Gastrocnemius medialis (tissue), 4 donors: ENCODE data around the gene WSB2. TPM values are rescaled to one million over a fixed set of nuclear protein-coding genes. Genes with fewer than 3 reads are reported as not detected.
"Not testable (repeated sequence)": the region's sequence is repeated elsewhere in the genome, so short reads cannot be mapped to it uniquely, and the experiment has no call there.

Experiments used
- ATAC-seq, 2 donors: fragments of 150-250 bp; one replicate each; pipeline ENCODE4 v1.9.1; 2016
- DNase-seq, 2 donors: peaks; one replicate each; pipeline ENCODE4 v3.0.0-alpha.2; 2019
- H3K27ac ChIP-seq, 4 donors: fragments of 200-600 bp; sonication (generic); 1 replicate in 1 of 4; 2 replicates in 3 of 4; pipeline ENCODE4 v1.5.1; 2016 to 2018; ENCODE audit warnings: mild to moderate bottlenecking in 2 of 4, moderate library complexity in 1 of 4
- H3K27me3 ChIP-seq, 3 donors: fragments of 200-600 bp; sonication (generic) in 2 of 3; 1 replicate in 1 of 3; 2 replicates in 2 of 3; pipeline versions ENCODE4 v1.5.1 to v1.6.0; 2016 to 2019; ENCODE audit warnings: mild to moderate bottlenecking in 1 of 3, moderate library complexity in 1 of 3
- H3K36me3 ChIP-seq, 2 donors: fragments of 200-600 bp; sonication (generic) in 1 of 2; one replicate each; pipeline ENCODE4 v1.5.1; 2017 to 2018
- H3K4me1 ChIP-seq, 2 donors: fragments of 200-600 bp; sonication (generic) in 1 of 2; one replicate each; pipeline ENCODE4 v1.5.1; 2016 to 2017; ENCODE audit warnings: mild to moderate bottlenecking in 2 of 2
- H3K4me3 ChIP-seq, 4 donors: fragments of 200-600 bp; sonication (generic) in 3 of 4; 1 replicate in 1 of 4; 2 replicates in 3 of 4; pipeline ENCODE4 v1.5.1; 2016 to 2019; ENCODE audit warnings: mild to moderate bottlenecking in 2 of 4
- H3K9me3 ChIP-seq, 3 donors: fragments of 200-600 bp; sonication (generic) in 2 of 3; 1 replicate in 1 of 3; 2 replicates in 2 of 3; pipeline ENCODE4 v1.5.1; 2016 to 2019
- CTCF ChIP-seq, 5 experiments: fragments of 450-650 bp in 3 of 5; fragments of 200-600 bp in 2 of 5; sonication (generic) in 2 of 5; IDR thresholded peaks in 4 of 5; conservative IDR thresholded peaks in 1 of 5; 1 replicate in 4 of 5; 2 replicates in 1 of 5; pipeline ENCODE4 v1.5.1; 2016 to 2019; ENCODE audit warnings: antibody characterized with exemption in 5 of 5, mild to moderate bottlenecking in 3 of 5, moderate library complexity in 3 of 5
- POLR2A ChIP-seq, 2 donors: fragments of 450-650 bp; IDR thresholded peaks; one replicate each; pipeline ENCODE4 v1.6.1; 2017; ENCODE audit warnings: antibody characterized with exemption in 2 of 2, mild to moderate bottlenecking in 2 of 2, moderate library complexity in 2 of 2
- in situ Hi-C, 4 donors: fragments of 200-750 bp; cut with MboI; loops; one replicate each; pipeline versions ENCODE4 v1.15.0 to v1.8.0; 2017; ENCODE audit warnings: low sequenced_read_pairs in 4 of 4
- intact Hi-C: fragments of 100-400 bp; cut with DNase I; formaldehyde crosslinking; loops from one replicate; pipeline ENCODE4 v1.15.1; 2023; ENCODE audit warnings: low total_unique reads
- total RNA-seq, 4 donors: library from RNA; depleted of rRNA; stranded (reverse); fragments of >200 nt; gene quantifications; one replicate each; pipeline versions ENCODE4 v1.1.0 to v1.2.3, GENCODE V29; 2016

The WSB2 gene
- total RNA-seq, 4 donors from 2014 or later = 83.5 to 133 (median 93.5) TPM

- in situ Hi-C loops = no loop called here
- no peaks in the 10 kb centered on the region for H3K9me3 ChIP-seq
- no peak for TF ChIP-seq POLR2A (IDR thresholded peaks at IDR 0.05)
- H3K27me3 ChIP-seq = no peaks in the 10 kb centered on the region
- H3K4me1 ChIP-seq = peaks cover 5 to 8% of the 10 kb centered on the region in 2 donors
- peaks cover 0 to 17% of the 10 kb centered on the region in 2 donors for H3K36me3 ChIP-seq
- no peak overlapping the region for H3K4me3 ChIP-seq
- ATAC-seq (no peak), DNase-seq (no peak)
- no peak overlapping the region for H3K27ac ChIP-seq
- intact Hi-C loops = no loop called here
Measured at GRCh38 chr12:118089782-118090181, 28.8 kb upstream of the WSB2 start.

GRCh38 chr12:118082161-118082560 lies 21.2 kb upstream of the WSB2 start:
- Histone ChIP-seq H3K9me3 (no peaks in the 10 kb centered on the region), H3K36me3 (peaks cover 0 to 20% of the 10 kb centered on the region in 2 donors), H3K4me1 (no peaks in the 10 kb centered on the region), H3K4me3 (no peak overlapping the region), H3K27ac (no peak overlapping the region), H3K27me3 (no peaks in the 10 kb centered on the region)
- no peak for TF ChIP-seq POLR2A (IDR thresholded peaks at IDR 0.05)
- TF ChIP-seq CTCF (IDR thresholded peaks at IDR 0.05 in 4 of 5, conservative IDR thresholded peaks at IDR 0.05 in 1 of 5) = no peak
- intact Hi-C loops (no loop called here), in situ Hi-C loops (no loop called here)
- no peak for ATAC-seq
- DNase-seq = no peak

- H3K27ac ChIP-seq, H3K27me3 ChIP-seq, H3K9me3 ChIP-seq, ATAC-seq, DNase-seq, H3K4me1 ChIP-seq, H3K4me3 ChIP-seq, intact Hi-C loops, in situ Hi-C loops: not testable (repeated sequence)
- H3K36me3 ChIP-seq = peaks cover 0 to 21% of the 10 kb centered on the region in 2 donors
Measured at GRCh38 chr12:118081521-118081920, 20.5 kb upstream of the WSB2 start.

- H3K36me3 ChIP-seq = peaks cover 0 to 16% of the 10 kb centered on the region in 2 donors
- H3K4me1 ChIP-seq = no peaks in the 10 kb centered on the region
- H3K27me3 ChIP-seq = no peaks in the 10 kb centered on the region
- no peak overlapping the region for H3K27ac ChIP-seq
- H3K9me3 ChIP-seq = no peaks in the 10 kb centered on the region
- intact Hi-C loops (no loop called here), in situ Hi-C loops (no loop called here)
- DNase-seq (no peak), ATAC-seq (no peak)
- no peak for TF ChIP-seq CTCF (IDR thresholded peaks at IDR 0.05 in 4 of 5, conservative IDR thresholded peaks at IDR 0.05 in 1 of 5)
- TF ChIP-seq POLR2A (IDR thresholded peaks at IDR 0.05) = no peak
- H3K4me3 ChIP-seq = no peak overlapping the region
Measured at GRCh38 chr12:118073768-118074167, 12.8 kb upstream of the WSB2 start.

GRCh38 chr12:118070650-118071049 lies 9.7 kb upstream of the WSB2 start:
- no peak for TF ChIP-seq CTCF (IDR thresholded peaks at IDR 0.05 in 4 of 5, conservative IDR thresholded peaks at IDR 0.05 in 1 of 5)

GRCh38 chr12:118068445-118068844 lies 7.5 kb upstream of the WSB2 start:
- no peak for TF ChIP-seq POLR2A (IDR thresholded peaks at IDR 0.05)
- TF ChIP-seq CTCF (IDR thresholded peaks at IDR 0.05 in 4 of 5, conservative IDR thresholded peaks at IDR 0.05 in 1 of 5) = no peak
- no peak for DNase-seq
- intact Hi-C loops = no loop called here
- peaks cover 0 to 14% of the 10 kb centered on the region in 2 donors for H3K36me3 ChIP-seq
- in situ Hi-C loops = no loop called here
- H3K9me3 ChIP-seq = no peaks in the 10 kb centered on the region
- H3K27ac ChIP-seq = no peak overlapping the region
- no peak for ATAC-seq
- H3K4me1 ChIP-seq = peaks cover 0 to 4% of the 10 kb centered on the region in 2 donors
- no peaks in the 10 kb centered on the region for H3K27me3 ChIP-seq
- H3K4me3 ChIP-seq = no peak overlapping the region

More at GRCh38 chr12:118070650-118071049, 9.7 kb upstream of the WSB2 start:
- no peak for DNase-seq
- ATAC-seq = no peak
- no peaks in the 10 kb centered on the region for H3K9me3 ChIP-seq
- intact Hi-C loops (no loop called here), in situ Hi-C loops (no loop called here)
- peaks cover 0 to 14% of the 10 kb centered on the region in 2 donors for H3K36me3 ChIP-seq
- no peaks in the 10 kb centered on the region for H3K27me3 ChIP-seq
- no peak overlapping the region for H3K4me3 ChIP-seq
- no peaks in the 10 kb centered on the region for H3K4me1 ChIP-seq
- no peak overlapping the region for H3K27ac ChIP-seq
